ENCODE results near the gene MAN2A1. TPM values are rescaled to one million over a fixed set of nuclear protein-coding genes. Genes with fewer than 3 reads are reported as not detected.

The MAN2A1 gene
- total RNA-seq, 1 experiment from 2014 or later = 86.6 TPM

- peak overlapping the region; percentile 96 for H3K4me3 Mint-ChIP-seq
- no peaks in the 10 kb centered on the region for H3K27me3 Mint-ChIP-seq (ENCODE audit: low read depth)
- POLR2A ChIA-PET = interaction anchor here (0.7 kb wide), 1 partner anchor 564 kb away, joined by 3 read pairs; no protein-coding TSS in a partner anchor
- CTCF ChIA-PET = interaction anchor here (1.4 kb wide), 1 partner anchor 12 kb away, joined by 4 read pairs; no protein-coding TSS in a partner anchor
- TF ChIP-seq ZBTB21 (CRISPR knock-in tag; IDR thresholded peaks at IDR 0.05; ENCODE audit: borderline replicate concordance) (no peak), IRF1 (CRISPR knock-in tag; IDR thresholded peaks at IDR 0.05) (no peak), KAT7 (CRISPR knock-in tag; IDR thresholded peaks at IDR 0.05; ENCODE audit: borderline replicate concordance) (no peak), TEAD1 (CRISPR knock-in tag; IDR thresholded peaks at IDR 0.05) (no peak), CTCF (IDR thresholded peaks at IDR 0.05) (no peak), ZNF263 (CRISPR knock-in tag; IDR thresholded peaks at IDR 0.05; ENCODE audit: low read depth) (no peak), FOXP4 (CRISPR knock-in tag; IDR thresholded peaks at IDR 0.05) (no peak), RORB (CRISPR knock-in tag; IDR thresholded peaks at IDR 0.05) (no peak), AR (CRISPR knock-in tag; IDR thresholded peaks at IDR 0.05) (no peak), ESRRA (CRISPR knock-in tag; IDR thresholded peaks at IDR 0.05; ENCODE audit: borderline replicate concordance) (no peak), ZNF317 (CRISPR knock-in tag; IDR thresholded peaks at IDR 0.05; ENCODE audit: borderline replicate concordance, low read depth) (no peak), ZNF219 (CRISPR knock-in tag; IDR thresholded peaks at IDR 0.05; ENCODE audit: borderline replicate concordance) (no peak)
- DNase-seq (ENCODE audit: low spot score) (no peak), ATAC-seq (no peak)
- no peaks in the 10 kb centered on the region; the same call in 1 of the 2 replicates for H3K36me3 Mint-ChIP-seq
- H3K9me3 Mint-ChIP-seq = no peaks in the 10 kb centered on the region
- H3K27ac Mint-ChIP-seq = no peak overlapping the region
- peaks cover 77% of the 10 kb centered on the region for H3K4me1 Mint-ChIP-seq
Measured at GRCh38 chr5:109693535-109694400, 4.0 kb downstream of the MAN2A1 start.

GRCh38 chr5:109694451-109694891 is 4.7 kb downstream of the MAN2A1 start:
- POLR2A ChIA-PET = interaction anchor here (0.7 kb wide), 1 partner anchor 563 kb away, joined by 3 read pairs; no protein-coding TSS in a partner anchor
- no peak for TF ChIP-seq FOXK1 (CRISPR knock-in tag; IDR thresholded peaks at IDR 0.05)
- TF ChIP-seq ZNF396 (CRISPR knock-in tag; IDR thresholded peaks at IDR 0.05; ENCODE audit: borderline replicate concordance) = no peak
- TF ChIP-seq ELF4 (CRISPR knock-in tag; IDR thresholded peaks at IDR 0.05; ENCODE audit: low read depth) = no peak
- TF ChIP-seq E2F4 (CRISPR knock-in tag; IDR thresholded peaks at IDR 0.05; ENCODE audit: borderline replicate concordance, low read depth) = no peak
- no peak for TF ChIP-seq PRRX2 (CRISPR knock-in tag; IDR thresholded peaks at IDR 0.05)
- no peak for TF ChIP-seq ARID4B (CRISPR knock-in tag; IDR thresholded peaks at IDR 0.05; ENCODE audit: borderline replicate concordance)
- no peak for TF ChIP-seq CREB1 (CRISPR knock-in tag; IDR thresholded peaks at IDR 0.05)

More at GRCh38 chr5:109694451-109694891, 4.7 kb downstream of the MAN2A1 start:
- DNase-seq (ENCODE audit: low spot score) (no peak), ATAC-seq (no peak)
- peaks cover 83% of the 10 kb centered on the region for H3K4me1 Mint-ChIP-seq
- no peaks in the 10 kb centered on the region for H3K9me3 Mint-ChIP-seq
- H3K27ac Mint-ChIP-seq = no peak overlapping the region
- CTCF ChIA-PET = interaction anchor here (1.4 kb wide), 1 partner anchor 11 kb away, joined by 4 read pairs; no protein-coding TSS in a partner anchor
- peak overlapping the region; percentile 96 for H3K4me3 Mint-ChIP-seq
- H3K27me3 Mint-ChIP-seq (ENCODE audit: low read depth) = no peaks in the 10 kb centered on the region
- peaks cover 4% of the 10 kb centered on the region; the same call in 1 of the 2 replicates for H3K36me3 Mint-ChIP-seq

Measured in WTC11 (cell line).